Measurements from ENCODE around the gene PRIMA1.

The PRIMA1 gene

GRCh38 chr14:93727917-93728650 is 60.2 kb downstream of the PRIMA1 start:
- no peaks in the 10 kb centered on the region for H4K20me1 ChIP-seq
- no peak overlapping the region for H3K27ac ChIP-seq
- TF ChIP-seq Cebpa-rat (IDR thresholded peaks at IDR 0.05), result no peak
- no peak overlapping the region for H3K9ac ChIP-seq
- H3K4me2 ChIP-seq, result peak overlapping the region; percentile 90; the same call in 1 of the 2 replicates
- H3K9me3 ChIP-seq, result no peaks in the 10 kb centered on the region
- H3K4me1 ChIP-seq, result peaks cover 22% of the 10 kb centered on the region
- H3K36me3 ChIP-seq, result no peaks in the 10 kb centered on the region
- H3K4me3 ChIP-seq, result no peak overlapping the region
- H3K27me3 ChIP-seq, result no peaks in the 10 kb centered on the region

DNA sequence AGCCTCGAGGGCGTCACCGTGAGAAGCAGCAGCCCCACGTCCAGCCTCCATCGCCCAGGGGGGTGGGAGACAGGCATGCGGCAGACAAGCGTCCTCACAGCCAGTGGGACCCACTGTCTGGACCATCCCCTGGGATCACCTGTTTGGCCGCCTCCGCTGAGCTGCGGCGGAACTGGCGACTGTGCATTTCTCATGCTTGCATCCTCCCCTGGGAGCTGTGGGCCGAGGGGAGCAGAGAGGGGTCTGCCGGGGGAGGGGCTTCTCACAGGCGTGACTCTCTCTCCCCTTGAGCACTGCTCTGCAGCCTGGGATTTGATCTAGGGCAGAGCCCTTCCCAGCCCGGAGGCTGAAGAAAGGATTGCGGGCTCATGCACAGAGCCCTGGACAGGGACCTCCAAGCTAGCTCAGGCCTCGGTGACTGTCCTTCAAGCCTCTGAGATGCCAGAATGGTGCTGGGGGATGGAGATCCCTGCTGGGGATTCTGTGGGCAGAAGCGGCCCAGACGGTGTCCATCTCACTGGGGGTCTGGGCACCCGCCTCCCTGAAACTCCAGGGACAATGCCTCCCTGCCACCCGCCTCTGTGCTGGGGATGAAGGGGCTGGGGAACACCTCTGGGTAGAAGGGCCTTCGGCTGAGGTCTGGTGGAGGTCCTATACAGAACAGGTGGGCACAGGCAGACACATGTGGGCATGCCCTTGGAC is 61.1 kb downstream of the PRIMA1 start:
- peaks cover 22% of the 10 kb centered on the region for H3K4me1 ChIP-seq
- H3K9ac ChIP-seq, result no peak overlapping the region
- no peak overlapping the region for H3K4me3 ChIP-seq
- no peaks in the 10 kb centered on the region for H3K36me3 ChIP-seq
- peak overlapping the region; percentile 90 for H3K4me2 ChIP-seq
- no peaks in the 10 kb centered on the region for H3K9me3 ChIP-seq
- no peaks in the 10 kb centered on the region for H4K20me1 ChIP-seq
- H3K27me3 ChIP-seq, result no peaks in the 10 kb centered on the region
- TF ChIP-seq Cebpa-rat (IDR thresholded peaks at IDR 0.05), result no peak
- no peak overlapping the region for H3K27ac ChIP-seq

DNA sequence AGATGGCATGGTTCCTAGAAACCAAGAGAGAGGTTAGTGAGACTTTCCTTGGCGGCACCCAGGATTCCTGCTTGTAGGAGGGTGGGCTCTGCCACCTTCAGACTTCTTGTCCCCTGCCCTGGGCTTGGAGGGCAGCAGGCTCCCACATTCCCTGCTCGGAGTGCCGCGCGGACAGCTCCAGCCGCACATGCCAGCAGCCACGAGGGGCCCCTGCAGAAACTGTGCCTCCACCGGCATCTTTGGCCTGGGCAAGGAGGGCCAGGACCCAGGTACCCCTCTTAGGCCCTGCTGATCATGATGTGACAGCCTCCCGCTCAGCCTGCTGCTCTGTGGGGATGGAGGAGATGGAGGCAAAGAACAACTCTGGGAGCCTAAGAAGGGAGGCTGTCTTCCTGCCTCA is 62.3 kb downstream of the PRIMA1 start:
- Histone ChIP-seq H3K4me2 (peak overlapping the region; percentile 90; the same call in 1 of the 2 replicates), H4K20me1 (no peaks in the 10 kb centered on the region), H3K4me3 (no peak overlapping the region), H3K36me3 (no peaks in the 10 kb centered on the region), H3K27ac (no peak overlapping the region), H3K9ac (no peak overlapping the region), H3K27me3 (no peaks in the 10 kb centered on the region), H3K9me3 (no peaks in the 10 kb centered on the region), H3K4me1 (peaks cover 29% of the 10 kb centered on the region)
- TF ChIP-seq Cebpa-rat (IDR thresholded peaks at IDR 0.05), result no peak

GRCh38 chr14:93725002-93725582 is 63.2 kb downstream of the PRIMA1 start:
- Histone ChIP-seq H3K27me3 (no peaks in the 10 kb centered on the region), H3K4me1 (peaks cover 31% of the 10 kb centered on the region), H3K9ac (no peak overlapping the region), H3K4me3 (no peak overlapping the region), H3K36me3 (no peaks in the 10 kb centered on the region), H4K20me1 (no peaks in the 10 kb centered on the region), H3K4me2 (no peak overlapping the region), H3K9me3 (no peaks in the 10 kb centered on the region), H3K27ac (no peak overlapping the region)
- no peak for TF ChIP-seq Cebpa-rat (IDR thresholded peaks at IDR 0.05)

DNA sequence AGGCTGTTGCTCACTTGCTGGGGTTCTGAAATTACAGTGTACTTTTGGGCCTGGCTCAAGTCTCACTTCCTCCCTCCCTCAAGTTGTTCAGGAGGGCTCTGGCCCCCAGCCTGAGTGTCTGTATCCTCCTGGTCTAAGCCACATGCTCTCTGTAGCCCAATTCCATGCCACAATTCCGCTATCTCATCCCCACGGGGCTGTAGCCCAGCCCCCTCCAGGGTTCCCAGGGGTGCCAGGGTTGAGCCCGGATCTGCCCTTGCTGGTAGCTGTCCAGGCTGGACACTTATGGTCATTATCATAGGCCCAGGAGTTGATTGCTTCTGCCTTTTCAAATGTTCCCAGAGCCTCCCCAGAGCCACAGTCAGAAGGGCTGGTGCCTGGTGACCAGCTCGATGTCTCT is 65.3 kb downstream of the PRIMA1 start:
- H3K4me1 ChIP-seq, result peaks cover 31% of the 10 kb centered on the region
- H3K27me3 ChIP-seq, result no peaks in the 10 kb centered on the region
- H3K27ac ChIP-seq, result no peak overlapping the region
- no peak for TF ChIP-seq Cebpa-rat (IDR thresholded peaks at IDR 0.05)
- no peaks in the 10 kb centered on the region for H3K9me3 ChIP-seq
- H4K20me1 ChIP-seq, result no peaks in the 10 kb centered on the region
- H3K36me3 ChIP-seq, result no peaks in the 10 kb centered on the region
- no peak overlapping the region for H3K4me2 ChIP-seq
- no peak overlapping the region for H3K9ac ChIP-seq
- H3K4me3 ChIP-seq, result no peak overlapping the region

DNA sequence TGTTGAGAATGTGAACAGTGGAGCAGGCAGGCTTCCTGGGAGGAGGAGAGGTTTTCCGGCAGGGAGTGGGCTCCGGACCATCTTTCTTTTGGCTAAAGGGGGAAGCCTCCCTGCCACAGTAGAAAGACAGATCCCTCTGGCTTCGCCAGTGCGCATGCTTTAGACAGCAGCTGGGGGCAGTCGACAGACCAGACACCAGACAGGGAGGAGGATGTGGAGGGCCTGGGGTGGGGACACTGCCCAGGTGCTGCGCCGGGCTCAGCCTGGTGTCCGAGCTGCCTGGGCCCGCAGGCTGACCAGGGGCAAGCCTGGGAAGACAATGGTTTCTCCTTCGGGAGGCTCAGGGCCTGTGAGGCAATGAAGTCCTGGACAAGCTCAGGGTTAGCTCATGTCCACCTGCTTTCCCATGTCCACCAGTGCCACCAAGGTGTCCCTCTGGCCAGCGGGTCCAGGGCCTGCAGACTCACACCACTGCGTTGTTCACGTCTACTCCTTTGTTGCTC is 67.3 kb downstream of the PRIMA1 start:
- H4K20me1 ChIP-seq, result no peaks in the 10 kb centered on the region
- H3K27me3 ChIP-seq, result no peaks in the 10 kb centered on the region
- H3K4me2 ChIP-seq, result peak overlapping the region; percentile 48
- H3K9me3 ChIP-seq, result no peaks in the 10 kb centered on the region
- peaks cover 20% of the 10 kb centered on the region for H3K4me1 ChIP-seq
- H3K27ac ChIP-seq, result no peak overlapping the region
- no peaks in the 10 kb centered on the region for H3K36me3 ChIP-seq
- H3K9ac ChIP-seq, result no peak overlapping the region
- no peak overlapping the region for H3K4me3 ChIP-seq
- no peak for TF ChIP-seq Cebpa-rat (IDR thresholded peaks at IDR 0.05)

DNA sequence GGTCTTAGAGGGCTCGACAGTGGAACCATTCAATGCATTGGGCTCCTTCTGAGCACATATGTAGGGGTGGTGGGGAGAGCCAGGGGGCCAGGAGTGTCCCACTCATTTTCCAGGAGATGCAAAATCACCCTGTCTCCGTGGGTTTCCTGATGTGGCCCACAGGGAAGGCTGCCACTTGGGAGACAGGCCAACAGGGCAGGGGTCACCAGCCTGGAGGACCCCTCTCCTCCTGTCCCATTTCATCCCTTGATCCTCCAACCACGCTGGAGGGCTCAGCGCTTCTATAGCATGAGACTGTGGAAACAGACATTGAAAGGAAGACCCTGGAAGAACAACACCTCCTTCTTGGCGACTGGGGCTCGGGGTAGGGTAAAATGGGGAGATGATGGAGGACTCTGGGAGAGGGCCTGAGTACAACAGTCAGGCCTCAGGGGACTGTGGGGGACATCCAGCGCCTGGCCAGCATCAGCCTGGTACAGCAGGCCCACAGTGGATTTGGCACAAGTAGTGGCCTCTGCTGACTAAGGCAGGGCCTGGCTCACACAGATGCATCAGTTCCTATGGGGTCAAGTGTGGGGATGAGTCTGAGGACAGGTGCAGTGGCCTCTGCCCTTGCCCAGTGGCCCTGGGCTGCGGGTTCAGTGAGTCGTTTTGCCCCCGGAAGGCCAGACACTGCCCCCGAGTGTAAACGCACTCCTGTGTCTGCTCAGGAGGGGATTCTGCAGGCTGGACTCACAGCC is 68.0 kb downstream of the PRIMA1 start:
- Histone ChIP-seq H3K9ac (no peak overlapping the region), H3K4me2 (no peak overlapping the region), H3K27ac (no peak overlapping the region), H4K20me1 (no peaks in the 10 kb centered on the region), H3K9me3 (no peaks in the 10 kb centered on the region), H3K4me1 (peaks cover 16% of the 10 kb centered on the region), H3K27me3 (no peaks in the 10 kb centered on the region), H3K4me3 (no peak overlapping the region), H3K36me3 (no peaks in the 10 kb centered on the region)
- no peak for TF ChIP-seq Cebpa-rat (IDR thresholded peaks at IDR 0.05)

DNA sequence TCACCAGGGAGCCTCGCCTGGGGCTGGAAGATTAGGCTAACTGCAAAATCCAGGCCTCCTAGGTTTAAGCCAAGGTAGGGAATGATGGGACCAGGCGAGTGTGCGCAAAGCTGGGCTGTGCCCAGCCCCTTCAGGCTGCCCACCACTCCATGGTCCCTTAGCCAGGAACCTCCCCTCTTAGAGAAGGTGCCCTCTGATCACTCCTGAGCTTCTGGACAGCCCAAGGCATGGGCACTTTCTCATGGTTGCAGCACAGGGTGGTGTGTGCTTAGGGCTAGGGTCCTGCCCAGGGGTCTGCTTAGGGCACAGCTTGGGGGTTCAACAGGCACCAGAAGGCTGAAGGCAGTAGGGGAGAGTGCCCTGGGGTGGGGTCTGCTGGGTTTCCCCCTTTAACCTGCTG is 69.0 kb downstream of the PRIMA1 start:
- H3K4me3 ChIP-seq, result no peak overlapping the region
- no peak overlapping the region for H3K4me2 ChIP-seq
- TF ChIP-seq Cebpa-rat (IDR thresholded peaks at IDR 0.05), result no peak
- no peaks in the 10 kb centered on the region for H3K27me3 ChIP-seq
- peaks cover 16% of the 10 kb centered on the region for H3K4me1 ChIP-seq
- no peaks in the 10 kb centered on the region for H3K36me3 ChIP-seq
- no peaks in the 10 kb centered on the region for H3K9me3 ChIP-seq
- no peak overlapping the region for H3K9ac ChIP-seq
- H4K20me1 ChIP-seq, result no peaks in the 10 kb centered on the region
- no peak overlapping the region for H3K27ac ChIP-seq

DNA sequence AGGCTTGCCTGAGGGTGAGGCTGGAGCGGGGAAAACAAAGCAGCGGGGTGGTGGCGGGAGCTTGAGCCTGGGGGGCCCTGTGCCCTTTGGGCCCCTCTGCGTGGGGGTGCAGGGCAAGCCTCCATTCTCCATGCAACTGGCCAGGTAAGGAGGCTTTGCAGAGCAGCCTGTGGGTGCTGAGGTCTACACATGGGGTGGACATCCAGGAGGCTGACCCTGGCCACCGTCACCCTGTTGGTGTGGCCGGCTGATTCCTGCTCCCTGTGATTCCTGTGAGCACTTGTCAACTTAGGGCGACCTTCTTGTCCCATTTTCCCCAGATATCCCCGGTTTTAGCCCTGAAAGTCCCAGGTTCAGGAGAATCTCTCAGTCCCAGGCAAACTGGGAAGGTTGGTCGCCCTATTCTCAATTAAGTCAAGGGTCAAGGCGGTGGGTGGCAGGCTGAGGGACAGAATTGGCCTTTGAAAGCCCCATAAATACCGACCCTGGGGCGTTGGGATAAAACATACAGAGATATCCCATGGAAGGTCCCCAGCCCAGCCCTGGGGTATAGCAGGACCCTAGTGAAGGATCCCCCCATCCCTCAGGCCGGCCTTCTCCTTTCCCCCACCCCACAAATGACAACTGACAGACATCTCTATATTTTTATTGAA is 70.5 kb downstream of the PRIMA1 start:
- H3K36me3 ChIP-seq, result no peaks in the 10 kb centered on the region
- no peak for TF ChIP-seq Cebpa-rat (IDR thresholded peaks at IDR 0.05)
- H3K27ac ChIP-seq, result no peak overlapping the region
- no peaks in the 10 kb centered on the region for H3K27me3 ChIP-seq
- no peaks in the 10 kb centered on the region for H4K20me1 ChIP-seq
- no peak overlapping the region for H3K9ac ChIP-seq
- no peaks in the 10 kb centered on the region for H3K9me3 ChIP-seq
- peaks cover 16% of the 10 kb centered on the region for H3K4me1 ChIP-seq
- no peak overlapping the region for H3K4me3 ChIP-seq
- peak overlapping the region; percentile 36 for H3K4me2 ChIP-seq
